CMK (cell line): Measurements from ENCODE around the gene NMU.
"Not testable (repeated sequence)": the region's sequence is repeated elsewhere in the genome, so short reads cannot be mapped to it uniquely, and the experiment has no call there.

Experiments
- DNase-seq: peaks from one replicate; pipeline ENCODE4 v3.0.0-alpha.2; 2010; ENCODE audit warnings: low read depth

NMU gene

DNA sequence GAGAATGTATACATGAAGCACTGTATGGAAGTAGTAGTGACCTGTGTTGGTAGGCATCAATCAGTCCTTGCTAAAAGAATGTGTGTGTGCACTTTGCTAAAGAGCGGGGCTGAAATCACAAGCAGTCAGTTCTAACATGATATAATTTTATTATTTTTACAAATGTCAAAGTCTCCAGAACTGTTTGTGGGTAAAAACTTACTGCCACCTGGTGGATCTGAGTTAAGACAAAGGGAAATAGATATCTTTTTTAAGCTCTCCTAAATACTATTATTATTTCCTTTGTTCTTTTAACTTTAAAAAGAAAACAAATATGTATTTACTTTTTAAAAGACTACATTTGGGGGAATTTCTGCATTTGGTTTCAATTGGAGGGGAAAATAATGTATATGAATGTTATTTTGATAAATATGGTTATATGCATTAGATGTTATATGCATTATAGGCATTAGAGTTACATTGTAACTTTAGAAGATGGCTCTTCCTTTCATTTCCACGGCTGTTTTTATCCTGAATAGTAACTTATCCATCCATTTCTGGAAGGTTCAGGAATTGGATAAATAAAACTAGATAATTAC, 81.6 kb downstream of the NMU start:
- no peak for DNase-seq

DNA sequence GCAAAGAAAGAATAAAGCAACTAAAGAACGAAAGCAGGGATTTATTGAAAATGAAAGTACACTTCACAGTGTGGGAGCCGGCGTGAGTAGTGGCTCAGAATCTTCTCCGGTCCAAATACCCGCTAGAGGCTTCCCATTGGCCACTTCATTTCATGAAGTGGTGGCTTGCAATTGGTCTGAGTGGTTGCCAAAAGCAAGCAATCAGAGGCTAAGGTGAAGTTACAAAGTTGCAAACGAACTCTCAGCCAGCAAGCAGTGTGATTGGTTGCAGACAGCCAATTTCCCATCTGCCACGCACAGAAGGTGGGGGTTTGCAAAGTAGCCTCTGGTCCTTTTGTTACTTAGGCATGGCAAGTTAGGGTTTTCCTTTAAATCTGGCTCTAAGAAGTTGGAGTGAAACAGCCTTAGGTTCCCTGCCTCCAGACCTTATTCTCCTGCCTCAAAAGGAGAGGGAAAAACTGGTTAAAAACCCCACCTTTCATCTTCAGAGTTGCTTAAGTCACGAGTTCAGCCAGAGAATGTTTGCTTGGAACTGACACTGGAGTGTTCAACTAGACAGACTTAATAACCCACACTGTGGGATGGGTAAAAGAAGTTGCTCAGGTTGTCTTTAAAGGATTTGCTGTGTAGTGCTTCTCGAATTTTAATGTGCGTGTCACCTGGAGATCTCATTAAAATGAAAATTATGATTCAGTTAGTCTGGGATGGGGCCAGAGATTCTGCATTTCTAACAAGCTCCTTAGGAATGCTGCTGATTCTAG, 82.5 kb downstream of the NMU start:
- no peak for DNase-seq

DNA sequence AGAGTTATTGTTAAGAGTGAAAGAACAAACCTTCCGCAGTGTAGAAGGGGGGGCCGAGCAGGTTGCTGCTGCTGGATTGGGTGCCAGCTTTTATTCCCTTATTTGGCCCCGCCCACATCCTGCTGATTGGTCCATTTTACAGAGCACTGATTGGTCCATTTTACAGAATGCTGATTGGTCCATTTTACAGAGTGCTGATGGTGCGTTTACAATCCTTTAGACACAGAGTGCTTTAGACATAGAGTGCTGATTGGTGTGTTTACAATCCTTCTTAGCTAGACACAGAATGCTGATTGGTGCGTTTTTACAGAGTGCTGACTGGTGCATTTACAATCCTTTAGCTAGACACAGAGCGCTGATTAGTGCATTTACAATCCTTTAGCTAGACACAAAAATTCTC, 84.1 kb downstream of the NMU start:
- not testable (repeated sequence) for DNase-seq

DNA sequence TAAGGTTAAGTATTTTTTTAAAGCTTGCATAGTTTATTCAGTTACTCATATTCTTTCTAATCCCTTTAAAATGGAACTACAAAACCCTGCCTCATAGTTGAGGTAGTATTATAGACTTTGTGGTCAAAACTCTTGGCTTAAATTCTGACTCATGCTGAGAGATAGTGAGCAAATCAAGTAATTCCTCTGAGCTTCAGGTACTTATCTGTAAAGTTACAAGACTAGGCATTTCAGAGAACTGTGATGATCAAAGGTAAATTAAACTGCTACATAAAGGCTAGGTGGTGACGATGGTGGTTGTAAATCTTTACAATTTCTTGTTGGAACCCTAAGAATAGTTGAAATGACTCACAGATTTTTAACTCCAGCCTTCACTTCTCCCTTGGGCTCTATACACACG, 86.2 kb downstream of the NMU start:
- DNase-seq, result no peak

DNA sequence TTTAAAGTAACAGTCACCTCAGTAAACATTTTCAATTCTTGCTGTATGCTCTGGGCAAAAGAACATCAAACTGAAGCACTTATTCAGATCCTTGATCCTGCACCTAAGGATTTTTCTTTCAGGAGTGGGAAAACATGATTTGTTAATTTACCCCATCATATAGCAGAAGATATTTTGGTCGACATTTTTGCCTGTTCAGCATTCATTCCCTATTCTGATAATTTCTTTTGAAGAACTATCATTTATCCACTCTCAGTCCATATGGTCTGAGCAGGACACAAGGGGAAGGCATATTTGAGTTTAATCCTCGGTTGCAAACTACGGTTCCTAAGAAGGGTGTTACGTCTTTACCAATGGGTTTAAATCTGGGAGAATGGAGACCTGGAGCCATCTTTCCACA, 88.2 kb downstream of the NMU start:
- no peak for DNase-seq

DNA sequence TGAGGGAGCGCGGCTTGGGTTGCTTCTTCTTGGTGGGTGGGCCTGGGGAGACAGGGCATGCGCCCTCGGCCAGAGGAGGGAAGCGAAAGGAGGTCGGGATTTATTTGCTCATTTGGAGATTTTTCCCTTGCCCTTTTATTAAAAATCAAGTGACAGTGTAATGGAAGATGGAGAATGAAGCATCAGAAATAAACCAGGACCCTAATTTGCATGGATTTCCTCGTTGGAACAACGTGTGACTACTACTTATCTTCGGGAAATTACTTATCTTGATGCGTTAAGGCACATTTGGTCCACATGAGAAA, 88.7 kb downstream of the NMU start:
- no peak for DNase-seq

DNA sequence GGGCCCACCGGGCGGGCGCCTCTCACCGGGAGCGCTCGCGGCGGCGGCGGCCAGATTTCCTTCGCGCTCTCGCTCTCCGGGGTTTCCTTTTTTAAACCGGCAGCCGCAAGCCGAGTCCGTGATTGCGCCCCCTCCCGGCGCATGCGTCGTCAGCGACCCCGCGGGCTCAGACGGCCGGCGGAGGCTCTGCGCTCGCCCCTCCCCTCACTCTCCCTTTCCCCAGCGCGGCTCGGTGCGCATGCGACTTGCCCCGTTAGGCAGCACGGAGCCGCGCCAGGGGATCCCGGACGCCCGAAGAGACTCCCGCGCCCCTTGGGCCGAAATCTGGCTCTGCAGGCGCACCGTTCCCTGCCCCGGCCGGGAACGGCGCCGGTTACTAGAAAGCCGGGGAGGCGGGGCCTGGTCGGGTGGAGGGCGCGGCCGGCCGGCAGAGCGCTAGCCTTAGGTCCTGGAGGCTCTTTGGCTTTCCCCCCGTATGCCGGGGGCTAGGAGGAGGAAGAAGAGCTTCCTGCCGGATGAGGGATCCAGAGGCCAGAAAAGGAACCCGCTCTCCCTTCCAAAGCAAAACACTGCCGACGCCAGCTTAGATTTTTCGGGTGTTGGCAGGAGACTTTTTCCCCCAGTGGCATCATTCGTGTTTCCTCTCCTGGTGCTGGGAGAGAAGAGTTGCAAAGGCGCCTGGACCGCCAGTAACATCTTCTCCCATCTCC, 89.2 kb downstream of the NMU start, which contains the start of gene CLOCK:
Gene CLOCK (minus strand): TSS at position 154 of the 710 bp plus-strand sequence. CDS start 64,124 bp downstream, outside the sequence.
- peak; percentile 55 for DNase-seq

DNA sequence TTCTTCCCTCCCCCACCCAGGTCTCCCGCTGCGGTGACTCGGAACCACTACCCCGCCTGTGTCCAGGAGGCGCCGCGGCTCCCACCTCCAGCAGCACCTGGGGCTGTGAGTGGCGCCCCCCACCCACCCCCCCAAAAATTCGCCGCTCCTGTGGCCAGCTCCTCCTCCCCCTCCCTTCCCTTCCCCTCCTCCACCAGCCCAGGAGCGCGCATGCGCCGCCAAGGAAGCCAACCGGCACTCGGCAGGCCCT, 89.7 kb downstream of the NMU start:
- no peak for DNase-seq

DNA sequence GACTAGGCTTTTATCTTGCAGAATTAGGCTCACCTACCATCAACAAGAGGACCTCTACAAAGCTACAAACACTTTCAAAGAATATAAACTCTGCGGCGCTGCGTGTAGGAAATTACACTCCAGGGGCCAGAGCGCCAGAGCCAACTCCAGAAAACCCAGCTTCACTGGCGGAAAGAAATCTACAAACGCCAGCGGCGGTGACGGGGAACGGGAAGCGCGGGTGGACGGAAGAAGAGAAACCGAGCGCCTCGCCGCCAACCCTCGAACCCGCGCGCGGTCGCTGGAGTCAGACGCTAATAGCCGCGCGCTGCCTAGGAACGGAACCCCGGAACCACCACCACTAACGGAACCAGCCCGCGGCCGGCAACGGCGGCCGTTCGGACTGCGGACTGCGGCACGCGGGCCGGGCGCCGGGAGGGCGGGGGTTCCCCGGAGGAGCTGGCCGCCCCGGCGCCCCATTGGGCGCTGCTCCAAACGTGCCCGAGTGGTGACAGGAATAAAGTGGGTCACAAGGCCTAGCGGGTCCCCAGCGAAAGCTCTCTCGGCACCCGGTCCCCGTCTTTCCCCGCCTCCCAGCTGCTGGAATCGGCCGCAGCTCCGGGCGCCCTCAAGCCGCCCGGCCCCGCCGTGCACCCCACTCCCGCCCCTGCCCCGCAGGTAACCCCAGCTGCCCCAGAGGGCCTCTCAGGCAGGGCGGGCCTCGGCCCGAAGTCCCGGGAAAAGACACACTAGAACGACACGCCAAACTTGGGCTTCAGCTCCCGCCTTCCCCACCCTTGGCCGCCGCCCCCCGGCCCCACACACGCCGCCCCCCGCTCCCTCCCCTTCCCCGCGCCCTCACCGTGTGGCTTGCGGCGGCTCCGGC, 90.2 kb downstream of the NMU start:
- DNase-seq, result peak; percentile 45
